Naive thymus-derived CD4-positive, alpha-beta T cell (primary cell): ENCODE data around the gene FCRLB. TPM values are rescaled to one million over a fixed set of nuclear protein-coding genes. Genes with fewer than 3 reads are reported as not detected.

Experiments
- ATAC-seq: fragments of 150-1000 bp; cut with Tn5 transposase; 2 replicates; pipeline ENCODE4 v1.10.0; 2021; ENCODE audit warnings: mild to moderate bottlenecking, moderate library complexity
- CTCF ChIA-PET: fragments of 350-600 bp; sonication (Branson Sonifier 250); formaldehyde crosslinking; loops from one replicate; lab custom pipeline; 2021; ENCODE audit warnings: antibody characterized with exemption; lab: Charles Lee
- POLR2A ChIA-PET: fragments of 350-600 bp; sonication (Branson Sonifier 250); formaldehyde crosslinking; loops from one replicate; lab custom pipeline; 2021; ENCODE audit warnings: antibody characterized with exemption, inconsistent platforms; lab: Charles Lee
- DNase-seq, 9 donors: peaks; one replicate each; pipeline versions ENCODE4 v3.0.0 to v3.0.0-alpha.2; 2020 to 2022; ENCODE audit warnings: mixed read lengths in 1 of 9
- H3K27ac ChIP-seq: one replicate; pipeline ENCODE4 v1.7.0; 2013; ENCODE audit warnings: mild to moderate bottlenecking, low read depth, low read length, moderate library complexity
- H3K27me3 ChIP-seq, 2 donors: one replicate each; pipeline ENCODE4 v1.7.0; 2013; ENCODE audit warnings: low read length in 2 of 2, mild to moderate bottlenecking in 2 of 2, moderate library complexity in 2 of 2; ENCODE audit not compliant: control insufficient read depth in 2 of 2, insufficient read depth in 2 of 2
- H3K36me3 ChIP-seq, 3 experiments: 1 replicate in 2 of 3; 2 replicates in 1 of 3; pipeline ENCODE4 v1.7.0; 2013; ENCODE audit warnings: low read length in 3 of 3, mild to moderate bottlenecking in 3 of 3, moderate library complexity in 1 of 3; ENCODE audit not compliant: insufficient read depth in 3 of 3, control insufficient read depth in 2 of 3
- H3K4me1 ChIP-seq, 2 donors: one replicate each; pipeline ENCODE4 v1.7.0; 2013; ENCODE audit warnings: low read length in 2 of 2, mild to moderate bottlenecking in 2 of 2, moderate library complexity in 1 of 2; ENCODE audit not compliant: control insufficient read depth in 2 of 2, insufficient read depth in 2 of 2
- H3K4me3 ChIP-seq: 2 replicates; pipeline ENCODE4 v1.7.0; 2013; ENCODE audit warnings: mild to moderate bottlenecking, low read length
- H3K9me3 ChIP-seq, 3 experiments: 1 replicate in 2 of 3; 2 replicates in 1 of 3; pipeline ENCODE4 v1.7.0; 2013; ENCODE audit warnings: low read length in 3 of 3; ENCODE audit not compliant: control insufficient read depth in 2 of 3
- H3K27ac Mint-ChIP-seq, 9 donors: one replicate each; pipeline ENCODE4 v1.8.0; 2020 to 2022; ENCODE audit warnings: mixed read lengths in 9 of 9, mild to moderate bottlenecking in 8 of 9, moderate library complexity in 5 of 9, inconsistent platforms in 2 of 9
- H3K27me3 Mint-ChIP-seq, 5 donors: one replicate each; pipeline ENCODE4 v1.8.0; 2021 to 2022; ENCODE audit warnings: mixed read lengths in 5 of 5, mild to moderate bottlenecking in 1 of 5
- H3K36me3 Mint-ChIP-seq, 5 donors: one replicate each; pipeline ENCODE4 v1.8.0; 2020 to 2022; ENCODE audit warnings: mixed read lengths in 5 of 5, mild to moderate bottlenecking in 3 of 5, inconsistent platforms in 1 of 5
- H3K4me1 Mint-ChIP-seq, 7 donors: one replicate each; pipeline ENCODE4 v1.8.0; 2020 to 2022; ENCODE audit warnings: mixed read lengths in 7 of 7, mild to moderate bottlenecking in 3 of 7, inconsistent platforms in 1 of 7
- H3K4me3 Mint-ChIP-seq, 10 donors: one replicate each; pipeline ENCODE4 v1.8.0; 2020 to 2022; ENCODE audit warnings: mild to moderate bottlenecking in 10 of 10, mixed read lengths in 10 of 10, moderate library complexity in 6 of 10, inconsistent platforms in 2 of 10
- H3K9me3 Mint-ChIP-seq, 11 donors: one replicate each; pipeline ENCODE4 v1.8.0; 2020 to 2022; ENCODE audit warnings: mixed read lengths in 11 of 11, mild to moderate bottlenecking in 4 of 11, inconsistent platforms in 1 of 11, moderate library complexity in 1 of 11
- intact Hi-C, 2 donors: fragments of 100-400 bp; cut with micrococcal nuclease; formaldehyde crosslinking; loops; one replicate each; pipeline ENCODE4 v1.15.1; 2023
- polyA plus RNA-seq, 2 donors: library from polyadenylated mRNA; unstranded; fragments of 300-500 nt; fragmentation: Illumina TruSeq; gene quantifications; one replicate each; pipeline ENCODE4 v1.2.3, GENCODE V29; 2021
- total RNA-seq, 6 experiments: library from RNA in 5 of 6; stranded (reverse) in 5 of 6; gene quantifications; 1 replicate in 5 of 6; 2 replicates in 1 of 6; pipeline ENCODE4 v1.2.3 and lab custom pipeline; 2021 to 2026

Gene FCRLB
- total and polyA plus RNA-seq, 7 experiments from 2014 or later: 0.34 to 1.8 (median 0.79) TPM

GRCh38 chr1:161772397-161772796, 51.1 kb downstream of the FCRLB start:
- H3K27me3 ChIP-seq: no peaks in the 10 kb centered on the region
- peaks cover 38 to 67% of the 10 kb centered on the region in 2 donors for H3K4me1 ChIP-seq
- H3K27ac ChIP-seq: peak overlapping the region; percentile 53
- peak; percentile 55 for ATAC-seq
- ChIA-PET POLR2A (interaction anchor here (1.6 kb wide), 1 partner anchor 23 kb away, joined by 5 read pairs; the partner anchor contains the start of gene DUSP12), CTCF (interaction anchor here (0.7 to 1.9 kb wide), 5 partner anchors 10 to 160 kb away, joined by 3 to 12 read pairs (median 4); no protein-coding TSS in a partner anchor)
- H3K4me3 ChIP-seq: no peak overlapping the region
- DNase-seq: peak in 1 of 9 donors; percentile 12
- Mint-ChIP-seq H3K36me3 (peaks cover 0 to 5% (median 0%) of the 10 kb centered on the region in 5 donors), H3K9me3 (no peaks in the 10 kb centered on the region), H3K27me3 (no peaks in the 10 kb centered on the region), H3K4me3 (no peak overlapping the region), H3K4me1 (peaks cover 8 to 30% (median 15%) of the 10 kb centered on the region in 7 donors), H3K27ac (no peak overlapping the region)
- no peaks in the 10 kb centered on the region for H3K36me3 ChIP-seq
- intact Hi-C loops: loop anchor here in 1 of 2 donors (2.0 kb wide), 1 partner anchor 14 kb away; no protein-coding TSS in a partner anchor
- H3K9me3 ChIP-seq: no peaks in the 10 kb centered on the region

DNA sequence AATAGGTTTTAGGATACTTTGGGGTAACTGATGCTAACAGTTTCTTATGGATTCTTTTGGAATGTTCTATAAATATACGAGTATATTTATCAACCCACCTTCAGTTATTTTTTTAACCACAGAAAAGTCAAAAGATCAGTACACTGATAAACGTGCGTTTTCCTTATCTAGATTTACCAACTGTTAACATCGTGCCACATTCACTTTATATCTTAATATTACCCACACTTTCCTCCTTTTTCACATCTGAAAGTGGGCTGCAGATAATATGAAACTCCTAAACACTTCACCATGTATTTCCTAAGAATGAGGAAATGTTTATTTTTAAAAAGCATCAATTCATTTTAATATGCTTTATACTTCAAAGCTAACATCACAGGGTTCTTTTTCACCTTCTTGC, 52.4 kb downstream of the FCRLB start:
- H3K27me3 Mint-ChIP-seq: no peaks in the 10 kb centered on the region
- ChIA-PET CTCF (no interaction called here), POLR2A (no interaction called here)
- Histone ChIP-seq H3K9me3 (no peaks in the 10 kb centered on the region), H3K27ac (no peak overlapping the region), H3K4me3 (no peak overlapping the region), H3K36me3 (no peaks in the 10 kb centered on the region), H3K27me3 (no peaks in the 10 kb centered on the region), H3K4me1 (peaks cover 31 to 70% of the 10 kb centered on the region in 2 donors)
- H3K9me3 Mint-ChIP-seq: no peaks in the 10 kb centered on the region
- intact Hi-C loops: loop anchor here in 1 of 2 donors (2.0 kb wide), 1 partner anchor 13 kb away; no protein-coding TSS in a partner anchor
- peak overlapping the region in 1 of 10 donors; percentile 17 for H3K4me3 Mint-ChIP-seq
- peaks cover 0 to 5% (median 0%) of the 10 kb centered on the region in 5 donors for H3K36me3 Mint-ChIP-seq
- ATAC-seq: no peak
- H3K4me1 Mint-ChIP-seq: peaks cover 3 to 24% (median 10%) of the 10 kb centered on the region in 7 donors
- no peak for DNase-seq
- H3K27ac Mint-ChIP-seq: peak overlapping the region in 3 of 9 donors; percentile 37 to 59 (median 51)

DNA sequence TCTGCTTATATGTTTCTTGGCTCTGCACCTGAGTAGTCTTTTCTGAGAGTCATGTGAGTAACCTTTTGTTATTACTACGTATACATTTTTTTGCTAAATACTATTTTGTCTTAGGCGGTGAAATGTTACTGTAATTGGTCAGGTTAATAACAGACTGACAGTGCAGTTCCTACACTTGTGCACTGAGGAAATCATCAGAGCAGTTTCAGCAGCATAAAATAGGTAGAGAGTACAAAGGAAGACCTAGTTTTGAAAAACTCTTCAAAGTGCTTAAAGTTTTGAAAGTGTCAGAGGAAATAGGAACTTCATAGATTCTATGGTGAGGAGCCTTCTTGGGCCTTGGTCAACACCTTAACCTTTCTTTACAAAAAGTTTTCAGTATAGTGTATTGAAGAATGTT, 55.9 kb downstream of the FCRLB start:
- H3K27ac Mint-ChIP-seq: no peak overlapping the region
- POLR2A ChIA-PET: interaction anchor here (1.0 kb wide), 1 partner anchor 10 kb away, joined by 3 read pairs; no protein-coding TSS in a partner anchor

More for the DNA sequence above, 55.9 kb downstream of the FCRLB start:
- peak in 3 of 9 donors; percentile 12 to 25 (median 25) for DNase-seq
- H3K36me3 ChIP-seq: peaks cover 0 to 12% (median 4%) of the 10 kb centered on the region in 3 experiments
- no peaks in the 10 kb centered on the region for H3K27me3 ChIP-seq
- H3K4me1 Mint-ChIP-seq: peaks cover 5 to 14% (median 8%) of the 10 kb centered on the region in 7 donors
- CTCF ChIA-PET: interaction anchor here (1.1 kb wide), 1 partner anchor 15 kb away, joined by 4 read pairs; no protein-coding TSS in a partner anchor
- no peak overlapping the region for H3K27ac ChIP-seq
- intact Hi-C loops: no loop called here
- no peaks in the 10 kb centered on the region for H3K9me3 Mint-ChIP-seq
- peak; percentile 66 for ATAC-seq
- H3K36me3 Mint-ChIP-seq: peaks cover 0 to 12% (median 3%) of the 10 kb centered on the region in 5 donors
- H3K4me1 ChIP-seq: peaks cover 23 to 47% of the 10 kb centered on the region in 2 donors
- H3K27me3 Mint-ChIP-seq: no peaks in the 10 kb centered on the region
- H3K9me3 ChIP-seq: no peaks in the 10 kb centered on the region
- H3K4me3 Mint-ChIP-seq: peak overlapping the region in 1 of 10 donors; percentile 43
- no peak overlapping the region for H3K4me3 ChIP-seq

Other genes with a start within 250 kb of the FCRLB start
- gene FCGR2A, start 216.1 kb upstream of the FCRLB start, total RNA-seq: 10 to 100 TPM in 1 of 5 experiments, 1 to 10 TPM in 3, not detected in 1; 2.7 to 91.5 (median 6.4) TPM
- under 1 TPM; 0.17 to 0.21 TPM for gene FCGR2A, start 216.1 kb upstream of the FCRLB start, polyA plus RNA-seq
- gene HSPA6, start 197.0 kb upstream of the FCRLB start, total RNA-seq: 1 to 10 TPM in 1 of 5 experiments, under 1 TPM in 4; 0.32 to 3.5 (median 0.89) TPM
- not detected for gene HSPA6, start 197.0 kb upstream of the FCRLB start, polyA plus RNA-seq
- 100 to 1,000 TPM in 1 of 5 experiments, 10 to 100 TPM in 1, 1 to 10 TPM in 2, not detected in 1; 1.5 to 190 (median 9.3) TPM for gene FCGR3A, start 171.7 kb upstream of the FCRLB start, total RNA-seq
- gene FCGR3A, start 171.7 kb upstream of the FCRLB start, polyA plus RNA-seq: under 1 TPM; 0.58 to 0.83 TPM
- 1 to 10 TPM in 1 of 5 experiments, under 1 TPM in 1, not detected in 3; 0.85 to 4.1 TPM for gene FCGR3B, start 90.4 kb upstream of the FCRLB start, total RNA-seq
- not detected for gene FCGR3B, start 90.4 kb upstream of the FCRLB start, polyA plus RNA-seq
- 10 to 100 TPM in 1 of 5 experiments, 1 to 10 TPM in 3, not detected in 1; 2.2 to 13.9 (median 5.2) TPM for gene FCGR2B, start 58.4 kb upstream of the FCRLB start, total RNA-seq
- under 1 TPM in 1 of 2 donors, not detected in 1; 0.24 TPM for gene FCGR2B, start 58.4 kb upstream of the FCRLB start, polyA plus RNA-seq
- 1 to 10 TPM in 1 of 5 experiments, under 1 TPM in 3, not detected in 1; 0.32 to 1.8 (median 0.53) TPM for gene FCRLA, start 14.3 kb upstream of the FCRLB start, total RNA-seq
- under 1 TPM; 0.56 to 0.59 TPM for gene FCRLA, start 14.3 kb upstream of the FCRLB start, polyA plus RNA-seq
- 10 to 100 TPM; 16.1 to 31.4 (median 24.1) TPM for gene DUSP12, start 28.2 kb downstream of the FCRLB start, total RNA-seq
- gene DUSP12, start 28.2 kb downstream of the FCRLB start, polyA plus RNA-seq: 10 to 100 TPM; 74.3 to 75.2 TPM
- 10 to 100 TPM; 22.4 to 27.5 (median 26.9) TPM for gene ATF6, start 44.8 kb downstream of the FCRLB start, total RNA-seq
- gene ATF6, start 44.8 kb downstream of the FCRLB start, polyA plus RNA-seq: 10 to 100 TPM; 17.9 to 20.3 TPM